NCI-H128 (cell line): Measurements from ENCODE around the gene RAB27B.
"Not testable (repeated sequence)": the region's sequence is repeated elsewhere in the genome, so short reads cannot be mapped to it uniquely, and the experiment has no call there.

Experiments used
- DNase-seq: peaks from one replicate; lab custom pipeline; 2025; ENCODE audit not compliant: unreplicated experiment; lab: John Stamatoyannopoulos, UW

RAB27B gene

DNA sequence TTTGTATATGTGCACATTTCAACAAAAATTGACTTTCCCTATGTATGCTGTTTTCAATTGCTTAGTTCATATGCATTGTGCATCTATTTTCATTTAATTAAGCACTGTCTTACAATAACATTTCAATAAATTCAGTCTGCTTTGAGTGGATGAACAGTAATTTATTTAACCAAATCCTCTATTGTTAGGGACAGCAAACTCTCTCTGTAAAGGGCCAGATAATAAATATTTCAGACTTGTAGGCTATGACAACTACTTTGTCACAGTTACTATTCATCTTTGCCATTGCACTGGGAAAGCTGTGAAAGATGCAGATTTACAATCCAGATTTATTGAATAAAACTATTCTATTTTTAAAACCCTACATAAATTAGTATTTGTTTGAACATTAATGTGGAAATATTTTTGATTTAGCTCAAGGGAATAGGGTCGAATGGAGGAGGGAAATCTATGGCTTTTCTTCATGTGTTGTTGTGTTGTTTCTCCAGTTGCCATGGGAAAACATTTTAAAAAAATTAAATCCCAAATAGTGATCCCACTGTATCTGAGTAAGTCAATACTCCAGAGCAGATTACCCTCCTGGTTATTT lies 14.2 kb upstream of the RAB27B start:
- DNase-seq: no peak

DNA sequence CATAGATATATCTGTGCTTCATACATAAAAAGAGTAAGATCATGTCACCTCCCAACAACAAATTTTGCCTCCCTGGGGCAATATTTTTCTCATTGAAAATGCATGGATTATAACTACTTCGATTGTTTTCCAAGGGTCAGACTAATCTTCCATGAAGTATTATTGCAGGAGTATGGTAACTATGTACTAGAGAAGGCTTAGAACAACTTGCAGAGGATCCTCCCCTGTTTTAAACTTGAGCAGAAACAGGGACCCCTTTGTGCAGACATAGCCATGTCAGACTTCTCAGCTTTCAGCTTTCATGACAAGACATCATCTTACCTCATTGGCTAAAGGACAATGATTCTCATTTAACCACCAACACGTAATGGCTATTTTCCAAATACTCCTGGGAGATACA lies 13.2 kb upstream of the RAB27B start:
- DNase-seq: no peak

DNA sequence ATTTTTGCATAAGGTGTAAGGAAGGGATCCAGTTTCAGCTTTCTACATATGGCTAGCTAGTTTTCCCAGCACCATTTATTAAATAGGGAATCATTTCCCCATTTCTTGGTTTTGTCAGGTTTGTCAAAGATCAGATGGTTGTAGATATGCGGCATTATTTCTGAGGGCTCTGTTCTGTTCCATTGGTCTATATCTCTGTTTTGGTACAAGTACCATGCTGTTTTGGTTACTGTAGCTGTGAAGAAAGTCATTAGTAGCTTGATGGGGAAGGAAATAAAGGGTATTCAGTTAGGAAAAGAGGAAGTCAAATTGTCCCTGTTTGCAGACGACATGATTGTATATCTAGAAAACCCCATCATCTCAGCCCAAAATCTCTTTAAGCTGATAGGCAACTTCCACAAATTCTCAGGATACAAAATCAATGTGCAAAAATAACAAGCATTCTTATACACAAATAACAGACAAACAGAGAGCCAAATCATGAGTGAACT lies 7.4 kb upstream of the RAB27B start:
- not testable (repeated sequence) for DNase-seq

DNA sequence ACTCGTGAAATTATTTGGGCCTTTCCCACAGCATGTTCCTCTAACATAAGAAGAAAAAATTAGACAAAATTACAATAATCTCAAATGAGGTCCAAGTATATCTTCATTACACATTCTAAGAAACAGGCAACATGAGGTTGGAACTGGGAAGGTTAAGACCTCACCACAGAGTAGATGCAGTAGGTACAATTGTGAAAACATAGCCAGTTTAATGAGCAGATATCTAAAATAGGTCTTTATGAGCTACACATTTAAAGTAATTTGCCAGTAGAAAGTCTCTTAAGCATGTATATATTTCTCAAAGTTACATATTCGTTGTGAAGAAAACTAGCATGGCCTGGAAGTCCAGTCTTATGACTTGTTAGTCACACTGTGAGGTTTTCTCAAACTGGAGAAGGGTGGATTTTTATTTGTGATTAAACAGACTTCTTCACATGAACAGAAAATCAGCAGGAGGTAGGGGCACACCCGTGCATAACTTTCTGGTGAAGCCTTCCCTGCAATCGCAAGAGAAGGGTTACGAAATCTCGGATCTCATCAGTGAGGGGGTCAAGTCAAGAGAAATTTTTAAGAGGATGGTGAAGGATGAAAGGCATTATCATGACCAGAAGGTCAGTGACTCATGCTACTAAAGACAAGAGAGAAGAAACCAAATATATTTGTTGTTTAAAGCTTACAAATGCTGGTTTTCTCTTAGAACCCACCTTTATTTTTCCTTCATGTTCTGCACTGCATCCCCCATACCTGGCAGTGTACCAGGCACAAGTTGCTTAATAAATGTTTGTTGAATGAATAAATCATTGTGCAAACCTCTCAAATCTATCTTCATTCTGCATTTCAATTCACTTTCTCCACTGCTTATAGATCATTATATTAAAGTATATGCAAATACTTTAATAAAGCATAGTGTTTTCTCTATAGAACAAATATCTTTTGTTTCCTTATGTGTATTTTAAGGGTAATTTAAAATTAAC lies 5.1 kb upstream of the RAB27B start:
- no peak for DNase-seq

DNA sequence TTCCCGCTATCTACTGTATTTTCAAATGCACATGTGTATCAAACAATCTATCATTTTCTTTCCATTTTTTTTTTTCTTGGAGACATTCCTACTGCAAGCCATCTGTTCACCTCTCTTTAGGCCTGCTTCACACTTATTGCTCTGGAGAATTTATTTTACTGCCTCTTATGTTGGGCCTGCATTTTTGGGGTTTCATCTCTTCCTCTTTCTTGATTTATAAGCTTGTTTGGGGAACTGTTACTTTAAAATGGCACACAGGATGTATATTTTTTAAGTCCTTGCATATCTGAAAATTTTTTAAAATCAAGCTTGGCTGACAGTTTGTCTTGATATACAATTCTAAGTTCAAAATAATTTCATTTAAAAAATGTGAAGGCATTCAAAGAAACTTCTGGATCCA lies 3.5 kb upstream of the RAB27B start:
- no peak for DNase-seq

DNA sequence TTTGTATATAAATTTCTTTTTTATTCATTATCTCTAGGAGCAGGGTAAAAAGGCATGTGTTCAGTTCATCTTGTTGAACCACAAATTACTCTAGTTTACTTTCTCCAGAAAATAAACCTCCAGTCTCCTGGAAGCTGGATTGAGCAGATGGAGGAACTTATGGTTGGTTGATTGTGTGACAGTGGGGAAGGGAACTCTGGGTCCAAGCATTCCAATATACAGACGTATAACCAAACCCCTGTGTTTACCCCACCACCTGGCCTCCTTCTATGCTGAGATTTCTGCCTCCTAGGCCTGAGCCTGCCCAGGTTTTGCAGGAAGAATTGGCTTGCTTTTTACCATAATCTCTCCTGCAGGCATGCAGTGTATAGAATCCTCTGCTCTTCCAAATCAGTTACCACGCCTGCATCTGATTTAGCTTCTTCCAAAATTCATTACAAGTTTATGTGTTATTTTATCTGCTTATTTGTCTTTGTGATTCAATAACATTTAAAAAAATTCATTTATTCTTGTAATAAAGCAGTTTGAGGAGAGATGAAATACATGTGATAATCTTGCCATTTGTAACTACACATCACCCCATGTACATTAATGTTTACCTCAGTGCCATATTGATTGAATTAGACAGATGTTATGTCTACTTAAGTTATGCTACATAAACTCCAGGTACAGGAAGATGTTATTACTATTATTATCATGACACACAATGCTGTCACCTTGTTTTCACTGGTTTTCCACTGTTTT lies 2.5 kb upstream of the RAB27B start:
- DNase-seq: no peak

DNA sequence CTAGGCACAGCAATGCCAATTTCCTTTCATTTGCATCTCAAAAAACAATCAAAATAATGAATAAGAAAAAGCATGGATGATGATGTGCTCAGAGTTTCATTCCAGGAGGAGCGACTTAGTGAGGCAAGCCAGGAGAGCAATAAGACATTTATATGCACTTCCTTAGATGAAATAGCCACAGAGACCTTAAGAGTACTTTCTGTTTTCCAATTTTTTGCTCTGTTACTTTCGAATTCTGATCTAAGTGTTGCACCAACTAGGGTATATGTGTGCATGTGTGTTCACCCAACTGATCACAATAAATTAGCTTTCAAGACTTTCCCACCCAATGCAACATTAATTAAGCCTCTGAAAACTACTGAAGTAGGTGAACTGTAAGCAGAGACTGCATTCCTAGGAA lies 709 bp downstream of the RAB27B start:
- DNase-seq: no peak

DNA sequence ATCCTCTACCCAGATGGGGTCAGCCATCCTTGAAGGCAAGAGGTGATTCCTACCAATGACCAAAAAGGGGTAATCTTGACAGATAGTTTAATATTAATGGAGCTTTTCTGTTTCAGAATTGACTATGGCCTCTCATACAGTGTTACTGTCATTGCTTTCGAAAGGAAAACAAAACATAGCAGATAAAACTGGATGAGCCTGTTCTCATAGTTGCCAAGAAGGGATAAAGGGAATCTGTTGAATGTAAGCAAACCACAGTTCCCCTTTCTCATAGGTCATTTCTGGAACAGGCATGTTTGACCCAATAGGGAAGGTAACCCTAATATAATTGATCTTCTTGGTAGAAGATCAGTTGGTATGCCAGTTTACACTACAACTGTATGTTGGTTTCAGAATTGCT lies 1.6 kb downstream of the RAB27B start:
- no peak for DNase-seq

DNA sequence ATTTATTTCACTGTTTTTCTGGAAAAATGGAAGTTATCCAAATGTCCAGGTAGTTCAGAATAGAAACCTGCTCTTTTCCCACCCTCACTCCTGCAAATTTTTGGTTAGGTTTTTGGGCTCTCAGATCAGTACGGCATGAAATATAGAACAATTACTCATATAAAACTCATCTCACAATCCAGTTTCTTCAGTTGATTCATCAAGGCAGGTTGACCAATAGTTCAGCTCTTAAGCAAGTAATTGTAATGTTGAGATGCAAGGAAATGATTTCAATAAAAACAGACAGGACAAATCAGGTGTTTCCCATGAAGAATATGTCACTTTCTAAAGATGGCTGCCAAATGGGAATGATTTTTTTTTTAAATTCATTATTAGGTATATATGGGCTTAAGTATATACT lies 2.0 kb downstream of the RAB27B start:
- DNase-seq: no peak

DNA sequence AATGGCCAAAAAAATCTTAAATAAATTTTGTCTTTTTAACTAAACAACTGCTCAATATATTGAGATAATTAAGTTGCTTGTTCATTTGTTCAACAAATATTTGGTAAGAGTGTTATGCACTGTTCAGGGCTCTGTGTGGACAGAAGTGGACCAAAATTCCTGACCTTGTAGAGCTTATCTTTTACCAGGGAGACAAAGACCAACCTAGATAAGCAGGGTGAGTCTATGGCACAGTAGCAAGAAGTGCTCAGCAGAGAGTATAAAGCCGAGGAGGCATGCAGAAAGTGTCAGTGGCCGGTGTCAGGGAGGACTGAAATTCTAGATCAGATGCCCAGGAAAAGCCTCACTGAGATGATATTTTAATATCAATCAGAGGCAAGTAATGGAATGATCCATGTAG lies 2.6 kb downstream of the RAB27B start:
- DNase-seq: no peak

DNA sequence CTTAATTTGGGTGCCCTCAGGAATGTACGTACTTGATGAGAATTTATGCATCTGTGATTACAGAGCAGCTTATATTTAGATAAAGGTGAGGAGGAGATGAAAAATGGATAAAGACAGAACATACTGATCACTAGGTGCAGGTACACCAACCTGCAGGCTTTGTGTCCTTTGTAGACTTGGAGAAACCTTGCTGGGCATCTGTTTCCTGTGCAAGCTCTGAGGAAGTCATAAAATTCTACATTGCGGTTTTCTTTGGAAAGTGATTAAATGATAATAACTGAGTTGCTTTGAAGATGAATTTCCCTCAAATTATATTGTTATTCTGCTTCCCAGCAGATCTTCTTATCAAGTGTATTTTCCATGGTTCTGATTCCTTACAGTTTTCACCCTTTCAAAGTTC lies 7.7 kb downstream of the RAB27B start:
- no peak for DNase-seq

DNA sequence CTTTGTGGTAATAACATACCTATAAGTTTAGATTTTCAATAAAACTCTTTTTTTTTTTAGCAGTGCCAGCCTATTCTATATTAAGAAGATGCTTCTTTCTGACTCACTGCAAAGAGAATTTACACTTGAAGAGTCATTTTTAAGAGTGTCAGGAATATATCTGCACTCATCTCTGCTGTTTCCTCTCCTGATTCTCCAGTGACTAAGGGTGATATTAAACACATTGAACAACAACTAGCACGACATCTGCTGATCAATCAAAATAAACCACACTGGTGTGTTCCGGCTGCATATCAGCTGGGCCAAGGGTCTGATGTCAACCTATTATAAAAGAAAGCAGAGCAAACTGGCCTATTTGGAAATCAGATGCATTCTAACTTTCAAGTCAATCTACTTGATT lies 15.0 kb downstream of the RAB27B start:
- DNase-seq: no peak

DNA sequence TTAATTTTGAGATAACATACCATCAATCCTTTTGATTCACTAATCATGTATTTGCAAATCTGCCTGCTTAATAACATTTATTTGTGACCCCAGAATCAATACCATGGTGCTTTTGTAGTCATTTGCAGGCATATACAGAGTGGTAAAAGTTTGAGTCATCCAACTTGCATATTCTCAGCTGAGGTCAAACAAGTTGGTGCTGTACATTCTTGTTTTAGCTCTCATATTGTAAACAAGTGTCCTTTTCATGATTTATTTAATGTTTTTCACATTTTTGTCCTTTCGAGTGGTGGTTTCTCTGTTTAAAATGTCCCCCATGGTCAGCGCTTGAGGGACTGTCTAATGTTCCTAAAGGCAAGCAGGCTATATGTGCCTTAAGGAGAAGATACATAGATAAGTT lies 17.5 kb downstream of the RAB27B start:
- no peak for DNase-seq

DNA sequence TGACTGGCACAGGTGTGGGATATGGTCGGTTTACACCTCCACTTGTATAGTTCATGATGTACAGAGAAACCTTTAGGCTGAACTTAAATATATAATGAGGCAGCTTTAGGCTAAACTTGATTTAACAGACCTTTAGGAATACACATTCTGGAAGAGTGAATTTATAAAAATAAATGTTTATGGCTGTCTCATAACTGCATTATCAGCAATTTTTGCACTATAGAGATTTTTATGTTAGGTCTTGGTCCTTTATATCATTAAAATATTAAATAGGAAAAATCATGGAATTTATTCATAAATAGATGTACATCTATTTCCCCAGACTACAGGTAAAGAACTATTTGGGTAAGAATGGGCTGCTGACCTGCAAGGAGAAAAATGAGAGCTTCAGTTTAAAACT lies 19.8 kb downstream of the RAB27B start:
- no peak for DNase-seq

DNA sequence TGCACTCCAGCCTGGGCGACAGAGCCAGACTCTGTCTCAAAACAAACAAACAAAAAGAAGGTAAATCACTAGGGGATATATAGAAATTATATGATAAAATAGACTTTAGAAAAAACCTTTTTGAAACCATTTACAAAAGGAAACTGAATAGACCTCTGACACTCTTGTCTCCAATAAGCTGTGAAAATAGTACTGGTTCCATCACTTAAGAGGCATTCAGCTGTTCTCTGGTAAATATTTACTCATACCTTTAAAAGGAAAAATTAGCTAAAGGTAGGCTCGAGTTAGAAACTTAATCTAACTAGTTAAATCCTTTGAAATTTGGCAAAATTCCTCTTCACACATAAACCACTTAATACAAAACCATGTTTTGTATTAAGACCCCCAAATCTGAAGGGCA lies 21.4 kb downstream of the RAB27B start:
- DNase-seq: no peak

DNA sequence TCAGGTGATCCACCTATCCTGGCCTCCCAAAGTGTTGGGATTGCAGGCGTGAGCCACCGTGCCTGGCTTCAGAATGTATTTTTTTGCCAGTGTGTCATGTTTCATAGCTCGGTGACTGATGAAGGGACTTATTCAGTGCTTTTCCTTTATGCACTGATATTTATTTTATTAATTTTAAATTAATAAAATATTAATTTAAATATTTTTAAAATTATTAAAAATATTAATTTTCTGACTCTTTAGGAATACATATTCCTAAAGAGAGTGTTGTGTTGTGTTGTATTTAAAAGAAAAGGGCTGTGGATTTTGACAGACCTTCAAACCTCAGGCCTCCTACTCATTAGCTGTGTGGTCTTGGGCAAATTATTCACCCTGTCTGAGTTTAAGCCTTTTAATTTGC lies 22.3 kb downstream of the RAB27B start:
- DNase-seq: no peak

DNA sequence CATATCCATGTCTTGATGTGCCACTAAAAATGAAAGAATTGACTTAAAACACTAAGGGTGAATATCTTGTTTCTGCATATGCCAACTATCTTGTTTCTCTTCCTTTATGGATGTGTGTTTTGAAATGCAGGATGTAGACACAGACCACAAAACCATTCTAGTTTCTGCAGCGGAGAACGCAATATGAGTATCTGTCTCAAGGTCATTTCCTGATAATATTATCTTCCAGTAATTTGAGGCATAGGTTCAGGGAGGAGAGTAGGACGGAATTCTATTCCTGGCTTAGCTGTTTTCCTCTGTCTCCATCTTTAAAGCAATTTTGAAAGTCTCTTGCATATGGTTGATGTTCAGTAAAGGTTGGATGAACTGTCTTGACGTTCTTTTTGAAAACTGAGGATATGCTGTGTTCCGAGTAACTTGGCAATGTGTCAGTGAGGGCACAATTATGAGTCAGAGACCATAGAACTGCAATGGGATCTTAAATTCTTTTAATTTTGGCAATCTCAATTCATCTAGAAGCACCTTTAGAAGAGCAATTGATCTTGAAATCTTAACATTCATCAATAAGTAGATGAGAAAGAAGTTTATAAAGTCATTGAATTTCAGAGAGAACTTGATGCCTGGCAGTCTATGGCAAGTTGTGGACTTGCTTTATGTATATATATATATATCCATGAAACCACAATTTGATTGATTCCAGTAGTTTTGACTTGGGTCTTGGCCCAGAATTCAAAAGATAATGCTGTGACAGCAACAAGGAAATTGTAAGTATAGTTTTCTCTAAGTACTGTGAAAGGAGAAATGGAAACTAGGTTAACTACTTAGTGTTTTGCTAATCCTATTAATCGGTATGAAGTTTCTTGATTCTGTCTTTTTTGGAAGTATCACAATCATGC lies 24.8 kb downstream of the RAB27B start:
- no peak for DNase-seq

DNA sequence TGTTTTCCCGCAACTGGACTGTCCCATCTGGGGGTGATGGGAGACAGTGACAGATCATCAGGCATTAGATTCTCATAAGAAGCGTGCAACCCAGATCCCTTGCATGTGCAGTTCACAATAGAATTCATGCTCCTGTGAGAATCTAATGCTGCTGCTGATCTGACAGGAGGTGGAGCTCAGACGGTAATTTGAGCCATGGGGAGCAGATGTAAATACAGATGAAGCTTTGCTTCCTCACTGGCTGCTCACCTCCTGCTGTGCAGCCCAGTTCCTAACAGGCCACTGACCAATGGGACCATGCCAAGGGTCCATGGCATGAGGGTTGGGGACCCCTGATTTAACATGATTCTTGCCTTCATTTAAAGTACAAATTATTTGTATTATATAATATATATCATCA lies 26.8 kb downstream of the RAB27B start:
- not testable (repeated sequence) for DNase-seq

DNA sequence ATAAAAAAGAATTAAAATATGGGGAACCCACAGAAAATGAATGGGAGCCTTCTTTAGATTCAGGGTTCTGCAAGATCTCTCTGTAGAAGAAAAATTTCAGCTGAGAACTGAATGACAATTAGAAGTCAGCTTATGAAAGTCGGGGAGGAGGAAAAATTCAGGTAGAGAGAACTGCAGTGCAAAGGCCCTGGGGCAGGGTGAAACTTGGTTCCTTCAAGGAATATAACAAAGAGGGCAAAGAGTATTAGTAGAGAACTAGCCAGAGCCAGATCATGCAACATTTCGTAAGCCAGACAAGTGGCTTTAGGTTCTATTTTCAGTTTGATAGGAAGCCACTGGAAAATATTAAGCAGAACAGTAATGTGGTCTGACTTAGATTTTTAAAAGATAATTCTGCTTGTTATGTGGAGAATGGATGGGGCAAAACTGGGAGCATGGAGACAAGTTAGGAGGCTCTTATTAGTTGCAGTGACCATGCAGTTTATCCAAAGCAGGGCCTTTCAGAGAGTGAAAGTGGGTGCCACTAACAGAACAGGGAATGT lies 27.9 kb downstream of the RAB27B start:
- DNase-seq: no peak

DNA sequence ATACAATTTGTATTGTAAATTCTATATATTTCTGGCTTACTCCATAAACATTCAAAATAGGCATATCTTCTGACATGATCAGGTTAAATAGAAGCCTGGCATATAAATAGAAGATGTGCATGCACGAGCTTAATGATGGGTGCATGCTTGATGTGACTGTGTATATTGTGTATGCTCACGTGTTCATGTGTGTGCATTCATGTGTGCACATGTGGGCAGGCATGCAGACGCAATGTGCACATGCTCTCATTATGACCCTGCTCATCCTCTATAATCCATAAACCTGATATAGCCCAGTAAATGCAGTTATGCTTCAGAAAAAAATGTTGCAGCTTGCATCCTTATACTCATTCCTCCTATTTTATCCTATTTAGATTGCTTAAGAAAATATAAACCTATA lies 29.2 kb downstream of the RAB27B start:
- DNase-seq: no peak
